Prostate gland (tissue), 2 donors: Measurements from ENCODE around the gene PPP1R37. TPM values are rescaled to one million over a fixed set of nuclear protein-coding genes. Genes with fewer than 3 reads are reported as not detected.

ENCODE experiments used
- DNase-seq: peaks from one replicate; pipeline ENCODE4 v3.0.0-alpha.2; 2019; ENCODE audit warnings: low spot score
- H3K27ac ChIP-seq, 2 donors: fragments of 200-600 bp; sonication (generic); 2 replicates each; pipeline ENCODE4 v1.5.1; 2017 to 2019
- H3K27me3 ChIP-seq: fragments of 200-600 bp; sonication (generic); replicated peaks from 2 replicates; pipeline ENCODE4 v1.5.1; 2019; ENCODE audit not compliant: insufficient read depth
- H3K36me3 ChIP-seq, 2 donors: fragments of 200-600 bp; sonication (generic); 1 replicate in 1 of 2; 2 replicates in 1 of 2; pipeline versions ENCODE4 v1.5.1 to v1.8.1; 2017 to 2019
- H3K4me1 ChIP-seq: fragments of 200-600 bp; sonication (generic); replicated peaks from 2 replicates; pipeline ENCODE4 v1.5.1; 2019
- H3K4me3 ChIP-seq, 2 donors: fragments of 200-600 bp; sonication (generic); 2 replicates each; pipeline ENCODE4 v1.5.1; 2017 to 2019
- H3K9me3 ChIP-seq: fragments of 200-600 bp; sonication (generic); 2 replicates; pipeline ENCODE4 v1.5.1; 2017
- POLR2A ChIP-seq: fragments of 450-650 bp; IDR thresholded peaks from one replicate; pipeline ENCODE4 v1.6.1; 2016; ENCODE audit warnings: antibody characterized with exemption, mild to moderate bottlenecking
- POLR2AphosphoS5 ChIP-seq: sonication (generic); formaldehyde crosslinking; IDR thresholded peaks from one replicate; pipeline ENCODE4 v1.6.1; 2017; ENCODE audit warnings: antibody characterized with exemption
- WGBS: methylation state at CpG from one replicate; pipeline ENCODE4 v1.1.5; 2018; 5-methylcytosine and 5-hydroxymethylcytosine counted together
- intact Hi-C: fragments of 100-400 bp; cut with DNase I; formaldehyde crosslinking; loops from one replicate; pipeline ENCODE4 v1.14.2; 2022
- total RNA-seq, 2 donors: library from RNA; depleted of rRNA; stranded (reverse); fragments of >200 nt; gene quantifications; one replicate each; pipeline ENCODE4 v1.1.0, GENCODE V29; 2016
- TF ChIP-seq, protein P1 (sequence below), 4 experiments: fragments of 200-600 bp in 2 of 4; fragments of 450-650 bp in 2 of 4; sonication (generic) in 2 of 4; IDR thresholded peaks; 1 replicate in 3 of 4; 2 replicates in 1 of 4; pipeline ENCODE4 v1.5.1; 2016 to 2019; ENCODE audit warnings: antibody characterized with exemption in 4 of 4, mild to moderate bottlenecking in 2 of 4, moderate library complexity in 2 of 4

The PPP1R37 gene
- total RNA-seq, 2 donors from 2014 or later = 50.1 to 90.3 TPM

DNA sequence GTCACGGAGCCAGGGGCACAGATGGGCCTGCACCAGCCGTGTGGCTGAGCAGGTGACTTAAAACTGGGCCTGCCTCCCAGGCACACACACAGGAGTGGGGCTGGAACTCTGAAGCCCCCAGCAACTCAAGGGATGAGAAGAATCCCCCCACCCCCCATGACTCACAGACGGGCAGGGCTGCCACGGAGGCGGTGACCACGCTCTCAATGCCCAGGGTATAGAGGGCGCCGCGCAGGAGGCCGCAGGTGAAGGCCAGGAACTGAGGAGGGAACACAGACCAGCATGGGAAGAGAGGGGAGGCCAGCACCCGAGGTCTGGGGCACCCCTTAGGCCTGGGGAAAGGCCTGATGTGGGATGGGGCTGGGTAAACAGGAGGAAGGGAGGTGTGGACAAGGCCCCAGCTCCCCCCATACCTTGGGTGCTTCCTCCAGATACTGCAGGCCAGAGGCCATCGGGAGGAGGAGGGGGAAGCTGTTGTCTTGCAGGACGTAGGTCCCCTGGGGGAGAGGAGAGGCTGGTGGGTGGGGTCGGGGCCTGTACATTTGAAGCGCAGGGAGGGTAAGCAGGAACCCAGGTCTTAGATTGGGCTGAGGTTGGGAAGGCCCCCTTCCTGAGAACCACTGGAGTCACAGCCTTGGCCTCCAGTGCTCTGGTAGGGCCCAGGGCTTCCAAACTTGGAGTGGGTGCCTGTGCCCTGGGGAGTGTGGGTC lies 70.9 kb downstream of the PPP1R37 start:
- Histone ChIP-seq H3K36me3 (no peaks in the 10 kb centered on the region), H3K27me3 (no peaks in the 10 kb centered on the region), H3K4me3 (no peak overlapping the region), H3K27ac (peak overlapping the region in 1 of 2 donors; percentile 57), H3K9me3 (no peaks in the 10 kb centered on the region), H3K4me1 (peaks cover 23% of the 10 kb centered on the region)
- TF ChIP-seq, protein P1, sequence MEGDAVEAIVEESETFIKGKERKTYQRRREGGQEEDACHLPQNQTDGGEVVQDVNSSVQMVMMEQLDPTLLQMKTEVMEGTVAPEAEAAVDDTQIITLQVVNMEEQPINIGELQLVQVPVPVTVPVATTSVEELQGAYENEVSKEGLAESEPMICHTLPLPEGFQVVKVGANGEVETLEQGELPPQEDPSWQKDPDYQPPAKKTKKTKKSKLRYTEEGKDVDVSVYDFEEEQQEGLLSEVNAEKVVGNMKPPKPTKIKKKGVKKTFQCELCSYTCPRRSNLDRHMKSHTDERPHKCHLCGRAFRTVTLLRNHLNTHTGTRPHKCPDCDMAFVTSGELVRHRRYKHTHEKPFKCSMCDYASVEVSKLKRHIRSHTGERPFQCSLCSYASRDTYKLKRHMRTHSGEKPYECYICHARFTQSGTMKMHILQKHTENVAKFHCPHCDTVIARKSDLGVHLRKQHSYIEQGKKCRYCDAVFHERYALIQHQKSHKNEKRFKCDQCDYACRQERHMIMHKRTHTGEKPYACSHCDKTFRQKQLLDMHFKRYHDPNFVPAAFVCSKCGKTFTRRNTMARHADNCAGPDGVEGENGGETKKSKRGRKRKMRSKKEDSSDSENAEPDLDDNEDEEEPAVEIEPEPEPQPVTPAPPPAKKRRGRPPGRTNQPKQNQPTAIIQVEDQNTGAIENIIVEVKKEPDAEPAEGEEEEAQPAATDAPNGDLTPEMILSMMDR (IDR thresholded peaks at IDR 0.05) = no peak
- TF ChIP-seq POLR2A = no peak
- no peak for TF ChIP-seq POLR2AphosphoS5
- WGBS = 75% methylated on average over 15 of the region's 15 CpGs
- intact Hi-C loops = no loop called here
- DNase-seq = no peak

DNA sequence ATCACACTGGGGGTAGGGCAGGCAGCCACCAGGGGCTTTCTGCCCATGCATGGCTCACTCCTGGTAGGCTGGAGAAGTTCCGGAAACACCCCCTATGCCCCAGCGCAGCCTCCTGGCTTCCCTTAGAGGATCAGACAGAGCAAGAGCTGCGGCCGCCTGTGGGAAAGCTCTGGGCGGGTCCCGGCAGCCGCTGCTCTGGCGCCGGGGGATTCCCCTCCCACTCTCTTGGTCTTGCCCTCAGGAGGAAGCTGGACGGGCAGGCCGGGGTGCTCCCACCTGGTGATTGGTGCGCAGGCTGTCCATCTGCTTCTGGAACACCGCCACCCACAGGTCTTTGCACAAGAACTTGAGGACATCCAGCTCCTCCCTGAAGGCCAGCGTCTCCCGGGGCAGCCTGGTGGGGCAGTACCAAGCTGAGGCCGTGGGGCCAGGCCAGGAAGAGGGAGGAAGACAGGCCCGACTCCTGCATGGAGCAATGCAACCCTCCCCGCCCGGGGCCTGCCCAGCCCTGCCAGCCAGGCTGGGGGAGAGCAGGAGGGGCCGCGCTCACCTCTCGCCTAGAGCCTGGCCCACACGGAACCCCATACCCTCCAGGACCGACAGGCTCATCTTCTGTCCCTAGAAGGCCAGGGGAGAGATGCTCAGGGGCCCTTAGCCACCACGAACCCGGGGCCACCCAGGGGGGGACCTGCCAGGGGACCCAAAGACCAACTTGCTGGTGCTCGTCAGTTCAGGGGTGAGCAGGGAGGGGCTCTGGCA lies 71.8 kb downstream of the PPP1R37 start:
- Histone ChIP-seq H3K4me1 (peaks cover 23% of the 10 kb centered on the region), H3K9me3 (no peaks in the 10 kb centered on the region), H3K36me3 (no peaks in the 10 kb centered on the region), H3K27ac (peak overlapping the region in 1 of 2 donors; percentile 57), H3K27me3 (no peaks in the 10 kb centered on the region), H3K4me3 (no peak overlapping the region)
- WGBS = 30% methylated on average over 16 of the region's 27 CpGs
- DNase-seq = peak; percentile 92
- intact Hi-C loops = no loop called here
- peak; percentile 16 for TF ChIP-seq POLR2A
- peak; percentile 80 for TF ChIP-seq POLR2AphosphoS5
- TF ChIP-seq, protein P1 (IDR thresholded peaks at IDR 0.05) = peak in 2 of 4 experiments; percentile 24 to 44

GRCh38 chr19:45166723-45167252 lies 73.8 kb downstream of the PPP1R37 start:
- TF ChIP-seq, protein P1 (IDR thresholded peaks at IDR 0.05) = no peak
- no peak for TF ChIP-seq POLR2AphosphoS5
- no peak for TF ChIP-seq POLR2A
- DNase-seq = no peak
- peaks cover 17% of the 10 kb centered on the region for H3K4me1 ChIP-seq
- H3K27me3 ChIP-seq = no peaks in the 10 kb centered on the region
- 66% methylated on average over 14 of the region's 14 CpGs for WGBS
- no peaks in the 10 kb centered on the region for H3K9me3 ChIP-seq
- no peak overlapping the region for H3K27ac ChIP-seq
- no peak overlapping the region for H3K4me3 ChIP-seq
- H3K36me3 ChIP-seq = no peaks in the 10 kb centered on the region
- intact Hi-C loops = no loop called here

- no peaks in the 10 kb centered on the region for H3K27me3 ChIP-seq
- TF ChIP-seq POLR2A (no peak), POLR2AphosphoS5 (no peak)
- TF ChIP-seq, protein P1 (IDR thresholded peaks at IDR 0.05) = no peak
- intact Hi-C loops = no loop called here
- no peaks in the 10 kb centered on the region for H3K36me3 ChIP-seq
- no peak for DNase-seq
- no peaks in the 10 kb centered on the region for H3K9me3 ChIP-seq
- 84% methylated on average over 16 of the region's 16 CpGs for WGBS
- H3K4me3 ChIP-seq = no peak overlapping the region
- peaks cover 9% of the 10 kb centered on the region for H3K4me1 ChIP-seq
- no peak overlapping the region for H3K27ac ChIP-seq
Observed at GRCh38 chr19:45168767-45169351, 75.9 kb downstream of the PPP1R37 start.
